ENCODE data around the gene MTX1. TPM values are rescaled to one million over a fixed set of nuclear protein-coding genes. Genes with fewer than 3 reads are reported as not detected.

The MTX1 gene
- total RNA-seq, 1 experiment from 2014 or later = 69.7 TPM

DNA sequence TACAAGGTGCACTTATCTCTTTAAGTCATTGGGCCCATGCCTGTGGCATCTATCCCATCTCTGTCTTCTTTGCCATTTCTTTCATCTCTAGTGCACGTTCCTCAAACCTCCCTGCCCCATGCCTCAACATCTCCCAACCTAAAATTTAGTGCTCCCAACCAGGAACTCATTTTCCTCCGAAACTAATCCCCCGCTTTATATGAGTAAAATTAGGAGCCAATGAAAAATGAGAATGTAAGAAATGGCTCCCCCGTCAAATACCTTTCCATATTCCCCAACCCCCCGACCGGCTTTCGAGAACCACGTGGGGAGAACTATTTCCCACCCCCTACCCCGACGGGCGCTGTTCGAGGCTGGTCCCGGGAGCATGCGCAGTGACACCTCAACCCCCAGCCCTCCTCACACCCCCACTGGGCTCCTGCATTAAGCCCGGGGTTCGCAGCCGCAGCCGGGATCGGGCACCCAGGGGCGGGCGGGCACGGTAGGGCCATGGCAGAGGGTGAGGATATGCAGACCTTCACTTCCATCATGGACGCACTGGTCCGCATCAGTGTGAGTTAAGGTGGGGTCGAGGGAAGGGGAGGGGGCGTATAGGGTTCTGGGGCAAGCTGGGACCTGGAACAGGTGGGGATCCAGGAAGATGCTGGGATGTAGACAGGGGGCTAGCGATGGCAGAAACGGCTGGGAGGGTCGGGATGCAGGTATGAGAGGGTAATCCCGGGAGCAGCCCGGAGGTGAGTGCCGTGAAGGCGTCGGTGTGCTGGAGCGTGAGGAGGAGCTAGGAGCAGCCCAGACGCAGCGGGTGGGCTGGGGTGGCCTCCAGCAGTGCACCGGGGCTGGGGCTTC is 34.8 kb upstream of the MTX1 start, which contains the start of gene TRIM46:
TRIM46 (plus strand) TSS at position 372 of the 846 bp plus-strand sequence; CDS start at position 490, 118 bp downstream.
- DNase-seq (ENCODE audit: extremely low read depth, low read depth) = peak; percentile 33

- no peak for DNase-seq (ENCODE audit: extremely low read depth, low read depth)
Measured at GRCh38 chr1:155174324-155175280, 33.9 kb upstream of the MTX1 start.

DNA sequence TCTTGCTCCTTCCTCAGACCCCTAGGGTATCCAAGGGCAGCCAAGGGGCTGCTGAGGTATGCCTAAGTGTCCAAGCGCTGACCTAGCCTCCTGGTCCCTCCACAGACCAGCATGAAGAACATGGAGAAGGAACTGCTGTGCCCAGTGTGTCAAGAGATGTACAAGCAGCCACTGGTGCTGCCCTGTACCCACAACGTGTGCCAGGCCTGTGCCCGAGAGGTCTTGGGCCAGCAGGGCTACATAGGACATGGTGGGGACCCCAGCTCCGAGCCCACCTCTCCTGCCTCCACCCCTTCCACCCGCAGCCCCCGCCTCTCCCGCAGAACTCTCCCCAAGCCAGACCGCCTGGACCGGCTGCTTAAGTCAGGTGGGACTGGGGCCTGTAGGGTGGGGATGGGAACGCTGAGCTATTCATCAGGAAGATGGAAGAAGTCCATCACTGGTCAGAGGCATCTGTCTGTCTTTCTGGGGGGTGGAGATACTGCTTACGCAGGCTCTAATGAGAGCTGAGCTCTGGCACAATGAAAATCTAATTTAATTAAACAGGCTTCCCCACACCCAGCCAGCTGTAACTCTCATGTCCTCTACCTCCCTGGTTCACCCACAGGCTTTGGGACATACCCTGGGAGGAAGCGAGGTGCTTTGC is 33.1 kb upstream of the MTX1 start:
- DNase-seq (ENCODE audit: extremely low read depth, low read depth) = no peak

DNA sequence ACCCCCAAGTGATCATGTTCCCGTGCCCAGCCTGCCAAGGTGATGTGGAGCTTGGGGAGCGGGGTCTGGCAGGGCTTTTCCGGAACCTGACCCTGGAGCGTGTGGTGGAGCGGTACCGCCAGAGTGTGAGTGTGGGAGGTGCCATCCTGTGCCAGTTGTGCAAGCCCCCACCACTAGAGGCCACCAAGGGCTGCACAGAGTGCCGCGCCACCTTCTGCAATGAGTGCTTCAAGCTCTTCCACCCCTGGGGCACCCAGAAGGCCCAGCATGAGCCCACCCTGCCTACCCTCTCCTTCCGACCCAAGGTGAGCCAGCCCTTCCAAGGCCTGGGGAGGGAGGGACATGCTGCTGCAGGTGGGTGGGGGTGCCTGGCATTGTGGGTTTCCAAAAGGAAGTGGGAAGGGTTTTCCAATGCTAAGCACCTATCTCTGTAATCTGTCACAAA is 32.5 kb upstream of the MTX1 start:
- no peak for DNase-seq (ENCODE audit: extremely low read depth, low read depth)

- peak; percentile 83 for DNase-seq (ENCODE audit: extremely low read depth, low read depth)
Measured at GRCh38 chr1:155176544-155177071, 31.9 kb upstream of the MTX1 start.

DNA sequence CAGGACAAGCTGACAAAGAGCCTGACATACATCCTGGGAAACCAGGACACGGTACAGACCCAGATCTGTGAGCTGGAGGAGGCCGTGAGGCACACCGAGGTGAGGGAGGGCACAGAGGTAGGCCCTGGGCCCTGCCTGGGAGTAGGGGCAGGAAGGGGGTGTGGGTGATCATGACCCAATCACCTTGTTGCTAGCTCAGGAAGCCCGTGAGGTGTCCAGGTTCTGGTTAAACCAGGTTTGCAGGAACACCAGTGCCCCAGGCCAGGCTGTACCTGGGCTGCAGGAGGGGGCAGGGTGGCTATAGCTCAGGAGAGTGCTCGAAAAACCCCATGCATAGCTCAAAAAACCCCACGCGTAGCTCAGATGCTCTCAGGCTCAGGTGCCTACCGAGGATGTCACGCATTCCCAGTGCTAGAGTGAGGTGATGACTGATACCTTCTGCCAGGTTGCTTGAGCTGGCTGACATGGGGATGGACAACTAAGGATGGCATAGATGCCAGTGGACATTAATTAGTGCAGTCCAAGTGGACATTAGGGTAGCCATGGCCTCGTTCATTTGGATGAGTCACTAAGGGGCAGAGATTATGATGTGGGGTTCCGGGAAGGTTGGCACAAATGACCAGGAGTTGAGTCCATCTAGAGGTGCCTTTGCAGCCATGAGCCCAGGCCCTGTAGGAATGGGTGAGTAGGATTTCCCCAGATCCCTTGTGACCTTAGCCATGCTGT is 31.1 kb upstream of the MTX1 start:
- DNase-seq (ENCODE audit: extremely low read depth, low read depth) = no peak

- no peak for DNase-seq (ENCODE audit: extremely low read depth, low read depth)
Measured at GRCh38 chr1:155177918-155178281, 30.6 kb upstream of the MTX1 start.

DNA sequence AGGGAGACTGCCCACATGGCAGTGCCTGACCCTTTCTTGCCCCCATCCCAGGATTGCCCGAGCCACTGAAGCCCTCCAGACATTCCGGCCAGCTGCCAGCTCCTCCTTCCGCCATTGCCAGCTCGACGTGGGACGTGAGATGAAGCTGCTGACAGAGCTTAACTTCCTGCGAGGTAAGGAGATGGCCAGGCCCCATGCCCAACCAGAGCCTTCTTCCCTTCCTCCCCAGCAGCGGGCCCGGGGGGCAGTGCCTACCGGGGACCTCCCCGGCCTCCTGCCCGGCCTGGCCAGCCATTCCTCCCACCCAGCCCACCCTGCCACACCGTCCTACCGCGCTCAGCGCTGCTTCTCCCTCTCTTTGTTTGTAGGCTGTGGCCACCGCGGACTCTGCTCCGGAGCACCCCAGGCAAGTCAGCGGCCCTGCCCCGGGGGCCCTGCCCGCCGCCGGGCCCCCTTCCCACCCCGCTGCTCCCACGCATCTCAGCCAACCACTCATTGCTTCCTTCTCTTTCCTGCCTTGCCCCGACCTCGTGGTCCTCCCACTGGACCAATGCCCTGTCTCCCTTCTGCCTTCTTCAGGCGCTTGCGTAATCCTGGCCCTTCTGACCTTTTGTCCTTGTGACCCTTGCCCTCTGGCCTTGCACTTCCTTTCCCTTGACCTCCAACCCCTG is 29.9 kb upstream of the MTX1 start:
- DNase-seq (ENCODE audit: extremely low read depth, low read depth) = no peak

DNA sequence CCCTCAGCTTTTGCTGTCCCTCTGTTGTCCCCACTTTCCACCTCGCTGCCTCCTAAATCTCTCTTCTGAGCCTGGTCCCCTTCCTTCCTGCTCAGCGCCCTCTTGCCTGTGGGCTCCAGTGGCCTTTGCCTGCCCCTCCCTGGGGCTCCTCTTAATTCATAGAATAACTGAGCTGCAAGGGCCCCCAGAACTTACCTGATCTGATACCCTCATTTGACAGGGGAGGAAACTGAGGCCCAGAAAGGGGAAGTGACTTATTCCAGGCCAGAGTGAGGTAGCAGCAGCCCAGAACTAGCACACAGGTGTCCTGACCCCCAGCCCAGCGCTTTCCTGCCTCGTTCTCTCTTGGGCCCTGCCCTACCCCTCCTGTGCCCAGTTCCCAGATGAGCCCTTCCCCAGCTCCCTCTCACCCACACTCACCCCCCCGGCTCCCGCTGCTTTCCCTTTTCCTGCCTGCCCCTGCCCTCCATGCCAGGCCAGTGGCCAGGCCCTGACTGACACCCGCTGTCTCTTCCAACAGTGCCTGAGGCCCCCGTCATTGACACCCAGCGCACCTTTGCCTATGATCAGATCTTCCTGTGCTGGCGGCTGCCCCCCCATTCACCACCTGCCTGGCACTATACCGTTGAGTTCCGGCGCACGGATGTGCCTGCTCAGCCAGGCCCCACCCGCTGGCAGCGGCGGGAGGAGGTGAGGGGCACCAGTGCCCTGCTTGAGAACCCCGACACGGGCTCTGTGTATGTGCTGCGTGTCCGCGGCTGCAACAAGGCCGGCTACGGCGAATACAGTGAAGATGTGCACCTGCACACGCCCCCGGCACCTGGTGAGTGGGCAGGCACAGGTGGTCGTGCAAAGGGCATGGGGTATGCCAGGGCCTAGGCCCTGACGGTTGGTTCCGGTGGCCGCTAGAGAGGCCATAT is 29.1 kb upstream of the MTX1 start:
- DNase-seq (ENCODE audit: extremely low read depth, low read depth) = no peak

DNA sequence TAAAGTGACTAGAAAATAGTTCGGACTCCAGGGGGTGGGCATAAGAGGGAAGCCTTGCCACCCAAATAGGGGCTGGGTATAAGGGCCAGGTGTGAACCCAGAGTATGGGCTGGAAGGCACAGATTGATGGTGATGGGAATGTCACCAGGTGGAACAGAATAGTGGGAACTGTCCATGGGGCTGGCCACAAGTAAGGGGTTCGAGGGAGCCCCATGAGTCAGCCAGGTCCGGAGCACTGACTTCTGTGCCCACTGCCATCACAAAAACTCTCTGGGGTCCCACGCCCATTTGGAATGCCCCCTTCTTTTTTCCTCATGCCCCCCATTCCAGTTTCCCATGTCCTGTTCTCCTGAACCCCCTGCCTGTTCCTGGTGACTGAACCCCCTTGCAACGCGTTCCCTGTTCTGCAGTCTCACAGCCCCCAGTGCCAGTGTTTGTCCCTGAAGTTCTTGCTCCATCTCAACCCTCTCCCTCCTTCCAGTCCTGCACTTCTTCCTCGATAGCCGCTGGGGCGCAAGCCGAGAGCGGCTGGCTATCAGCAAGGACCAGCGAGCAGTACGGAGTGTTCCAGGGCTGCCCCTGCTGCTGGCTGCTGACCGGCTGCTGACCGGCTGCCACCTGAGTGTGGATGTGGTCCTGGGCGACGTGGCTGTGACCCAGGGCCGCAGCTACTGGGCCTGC is 27.0 kb upstream of the MTX1 start:
- no peak for DNase-seq (ENCODE audit: extremely low read depth, low read depth)

- no peak for DNase-seq (ENCODE audit: extremely low read depth, low read depth)
Measured at GRCh38 chr1:155182052-155182550, 26.4 kb upstream of the MTX1 start.

DNA sequence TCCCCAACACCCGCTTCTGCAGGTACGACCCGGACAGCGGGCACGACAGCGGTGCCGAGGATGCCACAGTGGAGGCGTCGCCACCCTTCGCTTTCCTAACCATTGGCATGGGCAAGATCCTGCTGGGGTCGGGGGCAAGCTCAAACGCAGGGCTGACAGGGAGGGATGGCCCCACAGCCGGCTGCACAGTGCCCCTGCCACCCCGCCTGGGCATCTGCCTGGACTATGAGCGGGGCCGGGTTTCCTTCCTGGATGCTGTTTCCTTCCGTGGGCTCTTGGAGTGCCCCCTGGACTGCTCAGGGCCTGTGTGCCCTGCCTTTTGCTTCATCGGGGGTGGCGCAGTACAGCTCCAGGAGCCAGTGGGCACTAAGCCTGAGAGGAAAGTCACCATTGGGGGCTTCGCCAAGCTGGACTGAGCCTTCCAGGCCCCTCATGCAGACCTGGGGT is 24.7 kb upstream of the MTX1 start:
- DNase-seq (ENCODE audit: extremely low read depth, low read depth) = no peak

- DNase-seq (ENCODE audit: extremely low read depth, low read depth) = no peak
Measured at GRCh38 chr1:155184351-155184811, 24.1 kb upstream of the MTX1 start.

DNA sequence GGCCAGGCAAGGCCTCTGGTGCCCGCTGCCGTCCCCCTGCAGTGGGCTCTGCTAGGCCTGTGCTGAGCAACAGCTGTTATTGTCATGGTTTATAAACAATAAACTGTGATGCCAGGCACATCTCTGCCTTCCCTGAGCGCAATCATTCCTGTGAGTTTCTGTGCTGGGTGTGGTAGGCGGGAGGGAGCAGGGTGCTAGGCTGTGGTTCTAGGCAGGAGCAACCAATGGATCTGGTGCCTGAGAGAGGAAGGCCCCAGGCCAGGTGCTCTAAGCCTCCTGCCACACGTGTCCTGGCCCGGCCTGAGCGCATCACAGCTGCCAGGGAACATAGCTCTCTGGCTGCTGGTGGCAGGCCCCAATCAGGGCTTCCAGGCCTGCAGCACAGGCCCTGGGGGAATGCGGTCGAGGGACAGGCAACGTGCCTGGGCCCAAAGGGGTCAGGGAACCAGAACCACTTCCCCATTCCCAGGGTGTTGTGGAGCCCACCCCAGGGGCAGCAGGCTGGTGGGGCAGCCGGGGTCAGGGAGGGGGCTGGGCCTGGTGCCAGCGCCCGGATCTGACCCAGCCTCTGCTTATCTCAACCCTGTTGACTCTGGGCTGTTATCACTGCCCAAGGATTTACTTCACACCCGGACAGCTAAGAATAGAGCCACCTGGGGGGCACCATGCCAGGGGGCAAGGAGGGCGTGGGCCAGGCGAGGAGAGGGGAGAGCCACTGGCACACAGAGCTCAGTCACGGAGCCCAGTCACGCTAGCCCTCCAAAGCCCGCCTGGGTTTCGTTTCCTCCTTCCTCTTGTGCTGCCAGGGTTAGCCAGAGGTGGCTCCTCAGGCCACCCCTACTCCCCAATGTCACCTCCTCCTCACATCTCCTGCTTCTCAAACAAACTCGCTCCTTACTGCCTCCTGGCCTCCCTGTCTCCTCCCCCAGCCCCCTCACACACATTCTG is 23.4 kb upstream of the MTX1 start:
- no peak for DNase-seq (ENCODE audit: extremely low read depth, low read depth)

DNA sequence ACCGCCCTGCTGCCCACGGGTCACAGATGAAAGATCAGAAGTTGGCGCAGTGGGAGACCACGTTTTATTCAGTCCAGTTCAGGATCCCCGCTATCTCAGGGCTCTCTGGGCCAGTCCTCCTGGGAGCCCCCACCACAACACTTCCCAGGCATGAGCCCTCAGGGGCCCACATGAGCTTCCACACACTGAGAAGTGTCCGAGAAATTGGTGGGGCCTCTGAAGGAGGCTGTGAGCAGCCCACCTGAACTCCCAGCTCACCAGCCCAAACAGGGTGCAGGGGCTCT is 22.8 kb upstream of the MTX1 start:
- DNase-seq (ENCODE audit: extremely low read depth, low read depth) = no peak

- no peak for DNase-seq (ENCODE audit: extremely low read depth, low read depth)
Measured at GRCh38 chr1:155186067-155186793, 22.3 kb upstream of the MTX1 start.

Measured in NCI-H460 (cell line).